Omental fat pad (tissue), 4 donors: ENCODE data around the gene LRRC42. TPM values are rescaled to one million over a fixed set of nuclear protein-coding genes. Genes with fewer than 3 reads are reported as not detected.

Experiments
- ATAC-seq: fragments of 150-250 bp; one replicate; pipeline ENCODE4 v1.9.1; 2016; ENCODE audit warnings: mild to moderate bottlenecking, moderate library complexity; ENCODE audit not compliant: low FRiP score
- DNase-seq: peaks from one replicate; pipeline ENCODE4 v3.0.0-alpha.2; 2019; ENCODE audit warnings: low spot score
- total RNA-seq, 4 donors: library from RNA; depleted of rRNA; stranded (reverse); fragments of >200 nt; gene quantifications; one replicate each; pipeline ENCODE4 v1.1.0, GENCODE V29; 2016
- TF ChIP-seq, protein P1 (sequence below), 3 donors: fragments of 450-650 bp; IDR thresholded peaks; one replicate each; pipeline ENCODE4 v1.5.1; 2016 to 2017; ENCODE audit warnings: antibody characterized with exemption in 3 of 3, mild to moderate bottlenecking in 3 of 3, moderate library complexity in 2 of 3

LRRC42 gene
- total RNA-seq, 4 donors from 2014 or later: 12.6 to 22.8 (median 16.7) TPM

DNA sequence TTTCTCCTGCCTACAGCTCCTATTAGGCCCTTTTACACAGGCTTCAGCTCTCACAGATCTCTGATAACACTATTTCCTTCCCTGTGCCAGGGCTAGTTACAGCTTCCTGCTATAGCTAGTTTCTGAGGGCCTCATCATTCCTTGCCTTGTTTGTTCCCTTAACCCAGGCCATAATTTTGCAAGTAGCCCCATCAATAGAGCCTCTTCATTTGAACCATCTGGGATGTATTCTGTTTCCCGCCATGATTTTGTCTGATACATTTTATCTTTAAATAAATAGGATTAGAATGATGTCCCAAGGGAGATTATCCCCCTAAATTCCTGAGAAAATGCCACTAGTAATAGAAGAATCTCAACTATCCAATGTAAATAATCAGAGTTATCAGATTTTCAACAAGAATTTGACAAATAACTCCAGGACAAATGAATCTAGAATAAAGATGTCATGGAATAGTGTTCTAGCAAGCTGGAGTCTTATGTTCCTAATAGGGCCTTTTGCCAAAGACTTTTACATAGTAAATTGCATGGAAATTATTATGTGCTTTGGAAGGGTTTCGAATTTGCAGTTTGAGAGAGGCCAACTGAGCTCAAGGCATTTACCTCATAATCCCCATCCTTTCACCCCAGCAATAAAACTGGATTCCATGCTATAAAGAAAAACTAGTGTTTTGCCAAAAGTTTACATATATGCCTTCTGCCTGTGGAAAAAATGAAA lies 16.7 kb upstream of the LRRC42 start:
- TF ChIP-seq, protein P1, sequence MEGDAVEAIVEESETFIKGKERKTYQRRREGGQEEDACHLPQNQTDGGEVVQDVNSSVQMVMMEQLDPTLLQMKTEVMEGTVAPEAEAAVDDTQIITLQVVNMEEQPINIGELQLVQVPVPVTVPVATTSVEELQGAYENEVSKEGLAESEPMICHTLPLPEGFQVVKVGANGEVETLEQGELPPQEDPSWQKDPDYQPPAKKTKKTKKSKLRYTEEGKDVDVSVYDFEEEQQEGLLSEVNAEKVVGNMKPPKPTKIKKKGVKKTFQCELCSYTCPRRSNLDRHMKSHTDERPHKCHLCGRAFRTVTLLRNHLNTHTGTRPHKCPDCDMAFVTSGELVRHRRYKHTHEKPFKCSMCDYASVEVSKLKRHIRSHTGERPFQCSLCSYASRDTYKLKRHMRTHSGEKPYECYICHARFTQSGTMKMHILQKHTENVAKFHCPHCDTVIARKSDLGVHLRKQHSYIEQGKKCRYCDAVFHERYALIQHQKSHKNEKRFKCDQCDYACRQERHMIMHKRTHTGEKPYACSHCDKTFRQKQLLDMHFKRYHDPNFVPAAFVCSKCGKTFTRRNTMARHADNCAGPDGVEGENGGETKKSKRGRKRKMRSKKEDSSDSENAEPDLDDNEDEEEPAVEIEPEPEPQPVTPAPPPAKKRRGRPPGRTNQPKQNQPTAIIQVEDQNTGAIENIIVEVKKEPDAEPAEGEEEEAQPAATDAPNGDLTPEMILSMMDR (IDR thresholded peaks at IDR 0.05): no peak
- DNase-seq (no peak), ATAC-seq (no peak)

DNA sequence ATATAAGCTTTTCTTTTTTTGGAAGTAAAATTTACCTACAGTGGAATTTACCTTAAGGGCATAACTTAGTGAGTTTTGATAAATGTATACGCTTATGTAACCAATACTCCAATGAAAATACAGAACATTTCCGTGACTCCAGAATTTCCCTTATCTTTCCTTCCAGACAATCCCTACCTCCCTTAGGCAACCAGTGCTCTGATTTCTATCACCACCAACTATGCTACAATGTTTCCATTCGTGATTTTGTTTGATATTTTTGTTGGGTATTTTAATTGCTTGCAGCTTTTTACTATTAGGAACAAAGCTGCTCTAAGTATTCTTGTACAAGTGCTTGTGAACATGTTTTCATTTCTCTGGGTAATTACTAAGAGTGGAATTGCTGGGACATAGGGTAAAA lies 15.2 kb upstream of the LRRC42 start:
- ATAC-seq (no peak), DNase-seq (no peak)
- TF ChIP-seq, protein P1 (IDR thresholded peaks at IDR 0.05): no peak

DNA sequence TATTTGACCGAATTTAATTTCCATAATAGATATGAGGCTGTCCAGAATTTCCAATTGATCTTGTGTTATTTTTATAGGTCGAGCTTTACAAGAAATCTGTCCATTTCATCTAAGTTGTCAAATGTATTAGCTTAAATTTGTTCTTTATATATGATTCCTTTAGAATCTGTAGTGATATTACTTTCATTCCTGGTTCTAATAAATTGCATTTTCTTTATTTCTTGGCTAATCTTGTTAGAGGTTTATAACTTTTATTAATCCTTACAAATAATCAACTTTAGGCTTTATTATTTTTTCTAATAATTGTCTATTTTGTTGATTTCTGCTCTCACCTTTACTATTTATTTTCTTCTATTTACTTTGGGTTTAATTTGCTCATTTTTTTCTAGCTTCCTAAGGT lies 14.6 kb upstream of the LRRC42 start:
- TF ChIP-seq, protein P1 (IDR thresholded peaks at IDR 0.05): no peak
- DNase-seq (no peak), ATAC-seq (no peak)

DNA sequence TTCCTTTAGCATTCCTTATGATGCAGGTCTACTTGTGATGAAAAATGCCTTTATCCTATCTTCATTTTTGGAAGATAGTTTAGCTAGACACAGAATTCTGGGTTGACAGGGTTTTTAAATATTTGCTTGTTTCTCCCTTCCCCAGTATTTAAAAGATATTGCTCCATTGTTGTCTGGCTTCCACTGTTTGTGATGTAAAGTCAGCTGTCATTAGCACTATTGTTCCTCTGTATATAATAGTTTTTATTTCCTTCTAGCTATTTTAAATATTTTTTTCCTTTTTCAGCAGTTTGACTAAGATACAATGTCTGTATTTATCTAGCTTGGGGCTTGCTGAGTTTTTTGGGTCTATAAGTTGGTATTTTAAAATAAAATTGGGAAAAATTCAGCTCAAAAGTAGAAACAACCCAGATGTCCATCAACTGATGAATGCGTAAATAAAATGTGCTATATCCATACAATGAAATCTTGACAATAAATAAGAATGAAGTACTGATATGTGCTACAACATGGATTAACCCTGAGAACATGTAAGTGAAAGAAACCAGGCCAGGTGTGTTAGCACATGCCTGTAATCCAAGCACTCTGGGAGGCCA lies 11.9 kb upstream of the LRRC42 start:
- TF ChIP-seq, protein P1 (IDR thresholded peaks at IDR 0.05): no peak
- DNase-seq (no peak), ATAC-seq (no peak)

DNA sequence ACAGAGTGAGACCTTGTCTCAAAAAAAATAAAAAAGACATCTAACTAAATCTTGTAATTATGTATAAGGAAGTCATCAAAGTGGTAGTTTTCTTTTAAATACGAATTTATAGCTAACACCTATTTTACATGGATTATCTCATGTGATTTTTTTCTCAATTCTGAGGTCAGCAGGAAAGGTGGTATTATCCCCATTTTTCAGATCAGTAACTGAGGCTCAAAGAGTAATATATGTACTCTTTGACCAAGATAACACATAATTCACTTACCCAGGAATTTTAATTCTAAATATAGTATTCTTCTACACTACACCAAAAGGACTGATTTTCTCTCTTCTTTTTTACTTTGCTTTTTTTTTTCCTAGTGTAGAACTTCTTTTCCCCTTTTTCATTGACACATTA lies 9.7 kb upstream of the LRRC42 start:
- TF ChIP-seq, protein P1 (IDR thresholded peaks at IDR 0.05): no peak

DNA sequence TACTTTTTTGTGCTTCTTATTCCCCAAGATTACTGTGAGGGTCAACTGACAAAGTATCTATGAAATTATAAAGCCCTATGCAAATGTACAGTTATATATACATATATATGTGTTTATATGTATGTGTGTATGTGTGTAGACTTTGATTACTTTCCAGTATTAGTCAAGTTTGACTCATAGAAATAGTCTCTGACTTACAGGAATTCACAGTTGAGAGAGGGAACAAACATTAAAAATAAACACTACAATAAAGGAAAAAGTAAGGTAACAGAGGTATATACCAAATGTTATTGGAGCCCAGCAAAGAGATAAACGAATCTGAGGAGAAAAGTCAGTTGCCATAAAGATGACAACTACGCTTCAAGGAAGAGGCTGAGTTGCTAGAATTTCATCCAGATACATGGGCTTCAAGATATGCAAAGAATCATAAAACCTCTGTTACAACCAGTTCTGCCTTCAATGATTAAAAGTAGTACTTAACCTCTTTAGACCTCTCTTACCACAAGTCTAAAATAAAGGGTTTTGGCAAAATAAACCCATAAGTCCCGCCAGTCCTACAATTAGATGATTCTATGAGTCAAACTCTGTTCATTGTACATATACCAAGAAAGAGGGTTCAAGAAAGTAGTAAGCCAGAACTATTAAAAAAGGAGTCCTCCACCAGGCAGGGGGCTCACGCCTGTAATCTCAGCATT lies 7.9 kb upstream of the LRRC42 start:
- no peak for DNase-seq

More for the DNA sequence above, 9.7 kb upstream of the LRRC42 start:
- ATAC-seq: no peak
- no peak for DNase-seq

More for the DNA sequence above, 7.9 kb upstream of the LRRC42 start:
- TF ChIP-seq, protein P1 (IDR thresholded peaks at IDR 0.05): no peak
- no peak for ATAC-seq
